HS-5 (cell line): ENCODE results near the gene GPBP1L1.
"Not testable (repeated sequence)": the region's sequence is repeated elsewhere in the genome, so short reads cannot be mapped to it uniquely, and the experiment has no call there.

Source experiments
- DNase-seq: peaks from one replicate; pipeline ENCODE4 v3.0.0-alpha.2; 2012; ENCODE audit warnings: low read depth

Gene GPBP1L1, protein sequence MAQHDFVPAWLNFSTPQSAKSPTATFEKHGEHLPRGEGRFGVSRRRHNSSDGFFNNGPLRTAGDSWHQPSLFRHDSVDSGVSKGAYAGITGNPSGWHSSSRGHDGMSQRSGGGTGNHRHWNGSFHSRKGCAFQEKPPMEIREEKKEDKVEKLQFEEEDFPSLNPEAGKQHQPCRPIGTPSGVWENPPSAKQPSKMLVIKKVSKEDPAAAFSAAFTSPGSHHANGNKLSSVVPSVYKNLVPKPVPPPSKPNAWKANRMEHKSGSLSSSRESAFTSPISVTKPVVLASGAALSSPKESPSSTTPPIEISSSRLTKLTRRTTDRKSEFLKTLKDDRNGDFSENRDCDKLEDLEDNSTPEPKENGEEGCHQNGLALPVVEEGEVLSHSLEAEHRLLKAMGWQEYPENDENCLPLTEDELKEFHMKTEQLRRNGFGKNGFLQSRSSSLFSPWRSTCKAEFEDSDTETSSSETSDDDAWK

DNA sequence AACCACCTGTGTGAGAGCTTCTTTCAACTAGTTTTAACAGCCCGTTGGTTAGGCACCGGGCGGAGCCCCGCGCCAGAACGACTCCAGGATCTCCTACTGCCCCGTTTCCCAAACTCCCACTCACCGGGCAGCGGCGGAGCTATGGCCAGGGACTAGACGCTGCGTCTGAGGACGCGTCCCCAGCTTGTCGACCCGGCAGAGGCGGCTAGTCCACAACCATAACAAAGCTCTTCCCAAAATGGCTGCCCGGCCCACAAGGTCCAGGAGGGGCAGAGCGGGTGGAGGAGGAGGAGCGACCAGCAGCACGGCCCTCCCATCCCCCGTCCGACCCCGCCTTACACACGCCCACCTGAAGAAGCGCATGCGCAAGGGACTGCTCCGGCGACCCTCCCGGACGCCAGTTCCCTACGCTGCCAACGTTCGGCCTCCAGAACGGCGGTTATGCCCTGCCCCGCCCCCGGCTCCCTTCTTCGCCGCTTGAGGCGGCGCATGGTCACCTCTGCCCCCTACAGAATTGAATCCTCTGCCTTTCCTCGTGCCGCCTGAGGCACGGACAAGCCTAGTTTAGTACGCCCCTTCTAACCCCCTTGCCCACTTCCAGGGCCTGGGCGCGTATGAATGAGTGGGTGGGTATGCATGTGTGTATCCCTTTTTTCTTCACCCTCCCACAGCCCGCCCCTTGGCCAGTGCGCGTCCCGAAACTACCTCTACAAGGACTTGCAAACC is at the start of gene GPBP1L1:
Gene GPBP1L1 (minus strand): TSS at position 246 of the 726 bp plus-strand sequence. CDS start 27,446 bp downstream, outside the sequence.
- peak; percentile 86 for DNase-seq

DNA sequence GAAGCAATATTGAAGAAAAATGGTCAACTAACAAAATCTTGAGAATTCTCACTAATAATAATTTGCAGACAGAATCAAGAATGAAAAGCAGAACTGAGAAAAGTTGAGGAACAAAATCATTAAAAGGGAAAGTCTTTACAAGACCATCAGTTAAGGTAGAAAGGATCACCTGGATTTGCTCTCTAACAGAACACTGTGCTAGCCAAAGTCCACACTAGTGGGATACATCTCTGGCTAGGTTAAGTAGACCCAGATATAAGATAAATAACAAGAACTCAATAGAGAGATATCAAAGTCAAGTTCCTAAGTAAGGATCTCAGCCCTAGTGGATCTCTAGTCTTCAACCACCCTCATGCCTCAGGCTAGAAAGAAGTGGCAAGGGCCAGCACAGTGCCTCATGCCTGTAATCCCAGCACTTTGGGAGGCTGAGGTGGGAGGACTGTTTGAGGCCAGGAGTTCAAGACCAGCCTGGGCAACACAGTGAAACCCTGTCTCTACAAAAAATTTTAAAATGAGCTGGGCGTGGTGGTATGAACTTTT is 44.5 kb upstream of the GPBP1L1 start:
- DNase-seq: no peak

DNA sequence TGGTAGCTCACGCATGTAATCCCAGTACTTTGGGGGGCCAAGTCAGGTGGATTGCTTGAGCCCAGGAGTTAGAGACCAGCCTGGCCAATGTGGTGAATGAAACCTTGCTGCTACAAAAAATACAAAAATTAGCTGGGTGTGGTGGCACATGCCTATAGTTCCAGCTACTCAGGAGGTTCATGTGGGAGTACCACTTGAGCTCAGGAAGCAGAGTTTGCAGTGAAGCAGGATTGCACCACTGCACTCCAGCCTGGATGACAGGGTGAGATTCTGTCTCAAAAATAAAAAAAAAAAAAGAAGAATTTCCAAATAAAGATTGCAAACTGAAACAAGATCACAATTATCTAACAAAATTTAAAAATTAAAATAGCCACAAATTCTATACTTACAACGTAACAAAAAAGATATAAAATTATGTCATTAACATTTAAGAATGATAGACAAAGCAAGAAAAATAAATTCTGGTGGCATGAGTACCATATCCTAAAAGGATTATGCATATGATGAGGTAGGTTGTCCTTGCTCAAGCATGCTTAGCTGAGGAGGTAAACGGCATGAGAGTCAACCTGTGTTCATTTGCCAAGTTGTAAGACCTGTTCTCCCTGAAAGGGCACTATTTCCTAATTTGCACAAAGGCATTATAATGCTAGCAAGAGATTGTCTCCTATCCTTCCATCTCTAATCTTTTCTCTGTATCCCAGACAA is 43.9 kb upstream of the GPBP1L1 start:
- DNase-seq: no peak

DNA sequence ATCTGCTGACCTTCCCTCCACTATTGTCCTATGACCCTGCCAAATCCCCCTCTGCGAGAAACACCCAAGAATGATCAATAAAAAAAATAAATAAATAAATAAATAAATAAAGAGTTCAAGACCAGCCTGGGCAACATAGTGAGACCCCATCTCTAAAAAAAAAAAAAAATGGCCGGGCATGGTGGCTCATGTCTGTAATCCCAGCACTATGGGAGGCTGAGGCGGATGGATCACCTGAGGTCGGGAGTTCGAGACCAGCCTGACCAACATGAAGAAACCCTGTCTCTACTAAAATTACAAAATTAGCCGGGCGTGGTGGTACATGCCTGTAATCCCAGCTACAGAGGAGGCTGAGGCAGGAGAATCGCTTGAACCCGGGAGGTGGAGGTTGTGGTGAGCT is 39.7 kb upstream of the GPBP1L1 start:
- DNase-seq: not testable (repeated sequence)

DNA sequence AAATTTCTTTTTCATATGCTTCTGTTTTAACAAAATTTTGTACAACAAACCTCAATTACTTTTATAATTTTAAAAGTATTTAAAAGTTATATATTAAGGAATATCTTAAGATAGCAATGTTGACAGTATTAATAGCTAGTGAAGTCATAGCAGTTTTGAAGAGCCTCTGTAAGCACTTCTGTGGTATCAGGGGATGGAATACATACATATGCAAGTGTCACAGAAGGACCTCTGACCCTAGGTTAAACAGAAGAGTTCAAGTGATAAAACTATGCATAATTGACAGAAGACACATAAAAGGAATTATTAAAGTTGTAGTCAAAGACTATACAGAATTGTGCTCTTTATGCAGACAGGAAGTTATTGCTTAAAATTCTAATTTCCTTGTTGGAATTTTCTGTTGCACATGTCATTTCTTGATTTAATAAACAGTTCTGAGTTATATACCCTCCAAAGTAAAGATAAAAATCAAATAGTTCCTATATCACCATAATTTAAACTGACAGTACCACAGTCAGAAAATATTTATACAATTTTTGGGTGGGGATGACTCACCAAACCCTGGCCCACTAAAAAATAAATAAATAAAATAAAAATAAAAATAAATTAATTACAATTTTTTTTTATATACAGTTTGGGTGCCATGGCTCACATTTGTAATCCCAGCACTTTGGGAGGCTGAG is 37.1 kb upstream of the GPBP1L1 start:
- no peak for DNase-seq

DNA sequence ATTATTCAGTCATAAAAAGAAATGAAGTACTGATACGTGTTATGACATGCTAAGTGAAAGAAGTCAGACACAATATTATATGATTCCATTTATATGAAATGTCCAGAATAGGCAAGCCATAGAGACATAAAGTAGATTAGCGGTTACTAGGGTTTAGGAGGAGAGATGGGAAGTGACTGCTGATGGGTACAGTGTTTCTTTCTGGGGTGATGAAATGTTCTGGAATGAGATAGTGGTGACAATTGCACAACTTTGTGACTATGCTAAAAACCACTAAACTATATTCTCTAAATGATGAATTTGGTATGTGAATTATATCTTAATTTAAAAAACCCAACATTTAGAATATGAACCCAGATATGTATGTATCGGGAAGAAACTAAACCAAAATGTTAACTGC is 36.5 kb upstream of the GPBP1L1 start:
- DNase-seq: no peak

DNA sequence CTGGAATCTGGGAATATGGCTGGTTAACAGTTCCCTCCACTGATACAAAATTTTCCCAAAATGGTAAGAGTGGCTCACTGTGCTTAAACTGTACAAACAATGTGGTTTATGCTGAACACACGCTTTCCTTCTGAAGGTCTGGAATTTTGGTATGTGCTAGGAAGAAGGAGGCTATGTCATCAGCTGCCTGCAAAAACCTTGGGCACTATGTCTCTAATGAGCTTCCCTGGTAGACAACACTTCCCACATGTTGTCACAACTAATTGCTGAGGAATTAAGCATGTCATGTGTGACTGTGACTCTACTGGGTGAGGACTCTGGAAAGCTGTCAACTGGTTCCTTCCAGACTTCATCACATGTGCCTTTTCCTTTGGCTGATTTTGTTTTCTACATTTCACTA is 34.9 kb upstream of the GPBP1L1 start:
- no peak for DNase-seq

DNA sequence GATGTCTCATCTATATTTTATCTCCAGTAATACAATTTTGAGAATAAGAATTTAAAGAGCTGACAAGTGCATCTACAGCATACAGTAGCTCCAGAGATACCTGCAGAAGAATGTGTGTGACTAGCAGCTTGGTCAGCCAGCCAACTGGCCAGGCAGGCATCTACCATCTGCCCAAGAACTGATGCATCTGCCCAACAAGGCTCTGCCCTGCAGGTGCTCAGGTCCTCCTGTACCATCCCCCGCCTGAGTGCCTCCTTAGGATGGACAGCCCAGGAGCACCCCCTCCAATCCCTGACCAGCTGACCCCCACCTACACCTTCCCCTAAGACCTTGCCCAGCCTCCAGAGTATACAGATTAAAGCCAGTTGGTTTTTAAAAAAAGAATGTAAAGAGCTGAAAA is 32.0 kb upstream of the GPBP1L1 start:
- no peak for DNase-seq

DNA sequence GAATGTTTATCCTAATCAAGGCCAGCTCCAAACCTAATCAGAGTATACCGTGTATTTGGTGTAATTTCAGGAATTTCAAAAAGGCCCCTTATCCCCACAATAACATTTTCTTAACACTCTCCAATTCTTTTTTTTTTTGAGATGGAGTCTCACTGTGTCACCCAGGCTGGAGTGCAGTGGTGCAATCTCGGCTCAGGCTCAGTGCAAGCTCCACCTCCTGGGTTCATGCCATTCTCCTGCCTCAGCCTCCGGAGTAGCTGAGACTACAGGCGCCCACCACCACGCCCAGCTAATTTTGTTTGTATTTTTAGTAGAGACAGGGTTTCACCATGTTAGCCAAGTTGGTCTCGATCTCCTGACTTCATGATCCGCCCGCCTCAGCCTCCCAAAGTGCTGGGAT is 31.1 kb upstream of the GPBP1L1 start:
- DNase-seq: not testable (repeated sequence)

DNA sequence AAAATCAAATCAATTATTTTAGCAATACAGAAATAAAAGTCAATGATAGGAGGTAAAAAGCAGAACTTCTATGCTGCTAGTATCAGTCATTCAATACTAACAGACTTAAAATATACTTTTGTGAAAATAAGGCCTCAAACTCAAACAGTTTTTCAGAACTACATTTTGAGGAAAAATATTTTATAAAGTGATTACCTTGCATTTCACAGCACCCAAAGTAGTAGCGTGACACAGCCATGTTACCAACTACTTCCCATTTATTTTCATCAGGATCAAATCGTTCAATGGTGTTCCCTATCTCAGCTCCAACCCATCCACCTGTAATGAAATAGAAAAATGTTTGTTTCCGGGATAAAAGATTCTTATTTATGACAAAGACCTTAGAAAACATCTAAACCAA is 30.4 kb upstream of the GPBP1L1 start:
- no peak for DNase-seq

DNA sequence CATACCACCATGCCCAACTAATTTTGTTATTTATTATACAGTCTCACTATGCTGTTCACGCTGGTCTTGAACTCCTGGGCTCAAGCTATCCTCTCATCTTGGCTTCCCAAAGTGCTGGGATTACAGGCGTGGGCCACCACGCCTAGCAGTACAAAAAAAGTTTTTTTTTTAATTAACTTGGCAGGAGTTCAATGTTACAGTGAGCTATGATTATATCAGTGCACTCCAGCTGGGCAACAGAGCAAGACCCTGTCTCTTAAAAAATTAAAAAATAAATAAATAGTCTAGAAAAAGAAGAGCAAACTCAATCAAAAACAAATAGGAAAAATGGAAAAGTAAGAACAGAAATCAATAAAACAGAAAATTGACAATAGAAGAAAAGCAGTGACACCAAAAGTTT is 27.4 kb upstream of the GPBP1L1 start:
- no peak for DNase-seq

DNA sequence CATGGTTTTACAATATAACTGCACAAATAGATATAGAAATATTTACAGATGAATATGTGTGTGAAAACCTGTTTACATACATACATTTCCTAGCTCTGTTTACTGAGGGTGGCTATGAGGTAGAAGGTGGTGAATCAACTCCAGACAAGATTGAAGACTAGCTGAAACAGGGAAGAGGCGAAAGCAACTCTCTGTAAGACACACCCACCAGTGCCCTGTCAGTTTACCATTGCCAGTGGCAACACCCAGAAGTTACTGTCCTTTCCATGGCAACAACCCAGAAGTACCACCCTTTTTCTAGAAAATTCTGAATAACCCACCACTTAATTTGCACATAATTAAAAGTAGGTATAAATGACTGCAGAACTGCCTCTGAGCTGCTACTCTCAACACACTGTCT is 18.3 kb upstream of the GPBP1L1 start:
- DNase-seq: no peak

DNA sequence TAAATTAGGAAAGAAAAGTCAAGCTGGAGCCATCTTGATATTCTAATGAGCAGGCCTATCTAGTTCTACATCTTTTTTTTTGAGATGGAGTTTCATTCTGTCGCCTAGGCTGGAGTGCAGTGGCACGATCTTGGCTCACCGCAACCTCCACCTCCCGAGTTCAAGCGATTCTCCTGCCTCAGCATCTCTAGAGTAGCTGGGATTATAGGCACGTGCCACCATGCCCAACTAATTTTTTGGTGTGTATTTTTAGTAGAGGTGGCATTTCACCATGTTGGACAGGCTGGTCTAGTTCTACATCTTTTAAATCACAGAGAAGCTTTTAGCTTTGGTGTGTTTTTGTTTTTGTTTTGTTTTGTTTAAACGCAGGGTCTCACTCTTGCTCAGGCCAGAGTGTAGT is 8.5 kb upstream of the GPBP1L1 start:
- DNase-seq: no peak

DNA sequence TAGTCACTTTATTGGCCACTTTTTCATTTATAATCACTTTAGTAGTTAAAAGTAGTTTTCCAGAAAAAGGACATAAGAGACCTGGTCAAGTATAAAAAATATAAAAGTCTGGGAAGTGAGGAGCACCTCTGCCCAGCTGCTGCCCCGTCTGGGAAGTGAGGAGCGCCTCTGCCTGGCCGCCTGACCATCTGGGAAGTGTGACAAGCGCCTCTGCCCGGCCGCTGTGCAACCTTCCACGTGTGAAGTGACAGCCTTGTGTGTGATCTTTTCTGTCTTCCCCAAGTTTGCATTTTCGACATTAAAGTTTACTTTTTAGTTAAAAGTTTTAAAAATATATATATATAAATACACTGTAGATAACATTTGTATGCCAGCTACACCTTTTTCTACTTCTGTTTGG is 7.5 kb upstream of the GPBP1L1 start:
- DNase-seq: not testable (repeated sequence)

DNA sequence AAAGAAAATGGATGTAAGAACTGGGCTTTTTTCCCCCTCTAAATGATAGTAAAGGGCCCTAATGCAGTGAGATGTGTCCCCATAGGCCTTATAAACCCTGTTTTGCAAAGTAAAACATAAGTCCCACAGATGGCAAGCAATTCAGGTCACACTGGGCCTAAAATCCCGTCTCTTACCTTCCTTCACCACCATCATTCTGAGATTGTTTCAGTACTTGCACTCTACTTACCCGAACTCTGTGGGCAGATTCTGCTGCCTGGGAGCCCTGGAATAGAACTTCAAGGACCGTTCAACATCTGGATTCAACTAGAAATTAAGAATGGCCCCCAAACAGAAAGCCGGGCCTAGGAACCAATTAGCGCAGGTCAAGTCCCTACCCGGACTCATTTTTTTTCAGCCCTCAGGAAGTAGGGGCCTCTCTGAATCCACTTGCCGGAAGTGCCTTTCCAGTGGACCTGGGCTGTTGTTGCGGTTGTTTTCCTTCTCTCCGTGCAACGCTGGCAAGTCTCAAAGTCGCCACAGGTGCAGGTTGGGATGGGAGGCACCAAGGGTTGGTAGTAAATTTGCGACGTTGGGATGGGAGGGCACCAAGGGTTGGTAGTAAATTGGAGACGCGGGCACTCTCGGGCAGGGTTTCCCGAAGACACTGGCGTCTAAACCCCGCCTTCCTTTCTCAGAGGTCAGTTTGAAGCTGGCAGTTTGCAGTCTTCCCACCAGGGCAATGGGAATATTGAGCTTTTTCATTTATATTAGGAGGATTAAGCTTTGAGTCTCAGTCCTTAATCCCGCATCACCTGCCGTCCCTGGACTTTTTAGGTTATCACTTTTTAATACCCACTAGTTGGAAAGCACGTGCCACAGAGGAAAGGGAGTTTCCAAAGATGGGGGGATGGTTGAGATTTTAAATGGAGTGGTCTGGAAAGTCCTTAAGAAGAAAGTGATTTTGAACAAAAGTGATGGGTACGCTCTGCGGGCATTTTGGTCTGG is 1.7 kb upstream of the GPBP1L1 start, which contains the start of gene TMEM69:
Gene TMEM69 (plus strand): TSS at position 428 of the 987 bp plus-strand sequence. CDS start 2,888 bp downstream, outside the sequence.
- peak; percentile 86 for DNase-seq

DNA sequence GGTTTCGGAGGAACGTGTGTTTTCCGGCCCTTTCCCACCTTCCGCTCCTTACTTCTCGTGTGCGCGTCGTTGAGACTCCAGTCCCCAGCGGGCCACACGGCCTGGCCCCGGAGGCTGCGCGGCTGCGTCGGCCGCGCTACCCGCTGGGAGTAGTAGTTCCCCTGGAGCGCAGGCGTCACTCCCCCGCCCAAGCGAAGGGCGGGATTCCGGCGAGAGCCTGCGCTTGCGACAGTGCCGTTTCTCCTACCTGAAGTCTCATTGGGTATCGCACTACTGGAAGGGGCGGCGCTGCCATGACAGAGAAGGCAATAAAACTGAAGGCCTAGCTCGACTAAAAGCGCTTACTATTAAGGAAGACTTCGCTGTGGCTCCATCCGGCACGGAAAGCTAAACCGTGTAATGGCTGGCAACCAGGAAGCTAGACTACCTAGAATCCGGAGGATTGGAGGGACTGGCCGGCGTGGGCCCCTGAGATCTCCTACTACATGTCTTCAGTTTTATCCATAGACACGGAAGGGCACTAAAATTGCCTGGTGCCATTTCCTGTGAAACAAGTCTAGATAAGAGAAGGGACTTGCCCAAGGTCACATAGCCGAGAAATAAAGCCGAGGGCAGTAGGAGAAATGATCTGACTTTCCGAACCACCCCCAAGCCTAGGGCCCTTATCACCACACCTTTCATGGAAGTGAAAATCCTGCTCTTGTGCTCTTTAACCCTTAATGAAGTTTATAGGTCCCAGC is 851 bp upstream of the GPBP1L1 start:
- DNase-seq: peak; percentile 96

DNA sequence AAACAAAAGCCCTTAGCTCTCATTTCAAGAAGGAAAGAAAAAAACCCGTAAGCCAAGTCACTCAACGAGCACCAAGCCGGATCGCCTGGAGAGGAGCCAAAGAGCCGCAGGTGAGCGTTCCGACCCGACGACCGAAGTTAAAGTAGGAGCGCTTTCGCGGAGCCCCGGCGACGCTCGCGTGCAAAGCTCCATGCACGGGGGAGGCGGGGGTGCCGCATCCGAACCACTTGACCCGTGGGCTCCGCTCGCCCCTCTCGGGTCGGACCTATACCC is 382 bp downstream of the GPBP1L1 start:
- DNase-seq: peak; percentile 25

DNA sequence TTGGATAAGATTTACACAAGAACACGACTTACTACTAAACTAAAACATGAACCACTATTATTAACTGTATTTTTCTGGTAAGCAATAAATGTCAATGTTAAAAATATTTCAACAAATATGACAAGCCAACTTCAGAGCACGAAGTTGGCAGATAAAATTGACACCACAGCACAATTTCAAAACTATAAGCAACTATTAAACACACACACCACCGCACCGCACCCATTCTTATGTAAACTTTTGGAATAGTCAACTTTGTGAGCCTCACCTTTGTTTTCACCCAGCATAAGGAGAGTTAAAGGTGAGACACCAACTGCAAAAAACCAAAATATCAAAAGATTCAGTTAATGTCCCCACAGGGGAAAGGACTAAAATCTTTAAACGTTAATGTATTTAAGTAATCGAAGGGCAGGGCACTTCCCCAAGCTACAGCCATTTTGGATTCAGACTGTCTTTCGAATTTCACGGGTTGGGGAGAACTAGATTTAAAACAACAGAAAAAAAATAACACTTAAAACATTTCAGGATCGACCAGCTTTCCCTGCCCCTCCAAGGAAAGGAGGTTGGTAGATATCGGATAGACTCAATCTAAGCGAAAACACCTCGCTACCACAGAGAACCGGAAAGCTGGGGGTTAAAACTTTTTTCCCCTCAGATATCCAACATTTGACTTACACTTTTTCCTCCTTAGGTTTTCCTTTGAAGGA is 872 bp downstream of the GPBP1L1 start:
- no peak for DNase-seq

DNA sequence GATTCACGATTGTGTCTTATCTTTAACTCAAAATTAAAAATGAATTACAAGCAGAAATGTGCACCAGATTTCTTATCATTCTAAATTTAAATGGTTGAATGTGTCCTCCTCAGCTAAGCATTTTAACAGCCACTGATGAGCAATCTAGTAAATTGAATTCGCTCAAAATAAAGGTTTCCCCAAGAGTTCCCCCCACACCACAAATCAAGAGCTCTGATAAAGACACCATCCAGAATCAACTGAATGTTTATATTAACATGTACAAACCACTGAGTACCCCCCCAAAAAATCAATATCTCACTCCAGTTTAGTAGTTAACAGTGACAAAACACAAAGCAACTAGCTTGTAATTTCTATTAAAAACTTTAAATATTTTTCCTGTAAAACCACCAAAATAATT is 1.9 kb downstream of the GPBP1L1 start:
- DNase-seq: no peak
